Measurements from ENCODE around the gene SPEF2. TPM values are rescaled to one million over a fixed set of nuclear protein-coding genes. Genes with fewer than 3 reads are reported as not detected.

Gene SPEF2
- polyA plus RNA-seq, 6 donors from 2014 or later: 0.61 to 2.1 (median 1.5) TPM; not detected in 1

GRCh38 chr5:35754481-35754880 is 136.8 kb downstream of the SPEF2 start:
- no peak overlapping the region for H3K4me3 Mint-ChIP-seq
- no peak for DNase-seq

DNA sequence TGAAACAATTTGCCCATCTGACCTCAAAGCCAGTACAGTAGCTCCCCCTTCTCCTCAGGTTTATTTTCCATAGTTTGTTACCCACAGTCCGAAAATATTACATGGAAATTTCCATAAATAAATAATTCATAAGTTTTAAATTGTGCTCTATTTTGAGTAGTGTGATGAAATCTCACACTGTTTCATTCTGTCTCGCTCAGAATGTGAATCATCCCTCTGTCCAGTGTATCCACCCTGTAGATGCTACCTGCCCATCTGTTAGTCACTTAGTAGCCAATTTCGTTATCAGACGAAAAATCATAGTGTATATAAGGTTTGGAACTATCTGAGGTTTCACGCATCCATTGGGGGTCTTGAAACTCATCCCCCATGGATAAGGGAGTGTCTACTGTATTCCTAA is 138.3 kb downstream of the SPEF2 start:
- no peak for DNase-seq
- Mint-ChIP-seq H3K4me3 (no peak overlapping the region), H3K27me3 (no peaks in the 10 kb centered on the region), H3K9me3 (no peaks in the 10 kb centered on the region), H3K27ac (no peak overlapping the region), H3K4me1 (no peaks in the 10 kb centered on the region), H3K36me3 (no peaks in the 10 kb centered on the region)
- no peak for ATAC-seq (ENCODE audit: low read depth in 2 of 2)

More at GRCh38 chr5:35754481-35754880, 136.8 kb downstream of the SPEF2 start:
- no peak for ATAC-seq (ENCODE audit: low read depth in 2 of 2)
- H3K36me3 Mint-ChIP-seq: no peaks in the 10 kb centered on the region
- peak overlapping the region in 1 of 6 donors; percentile 16 for H3K27ac Mint-ChIP-seq
- no peaks in the 10 kb centered on the region for H3K27me3 Mint-ChIP-seq
- H3K9me3 Mint-ChIP-seq: peaks cover 0 to 2% (median 0%) of the 10 kb centered on the region in 7 donors
- H3K4me1 Mint-ChIP-seq: no peaks in the 10 kb centered on the region

DNA sequence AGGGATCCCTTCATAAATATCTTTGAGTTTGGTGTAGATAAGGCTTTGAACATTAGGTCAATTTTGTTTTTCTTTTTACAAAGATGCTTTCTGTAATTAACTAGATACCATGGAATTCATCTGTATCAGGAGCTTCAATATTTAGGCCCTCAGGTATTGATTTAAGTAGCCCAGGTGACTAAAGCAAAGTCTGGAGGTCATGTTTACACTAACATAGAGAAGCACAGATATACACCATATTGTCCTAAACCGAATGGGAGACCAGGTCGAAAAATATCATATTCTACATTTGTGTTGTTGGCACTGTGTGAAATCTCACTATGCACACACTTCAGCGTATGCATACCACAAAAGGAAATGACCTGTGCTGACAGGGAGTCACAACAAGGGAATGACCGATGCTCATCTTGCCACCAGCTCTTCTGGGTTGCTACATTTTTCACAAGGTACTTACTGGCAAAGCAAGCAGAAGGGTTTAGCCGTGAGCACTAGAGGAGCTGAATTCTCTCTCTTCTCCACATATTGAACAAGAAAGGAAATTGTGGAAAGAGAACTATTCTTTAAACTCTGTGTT is 140.6 kb downstream of the SPEF2 start:
- no peak overlapping the region for H3K27ac Mint-ChIP-seq

GRCh38 chr5:35761541-35761940 is 143.9 kb downstream of the SPEF2 start:
- Mint-ChIP-seq H3K4me1 (no peaks in the 10 kb centered on the region), H3K27ac (no peak overlapping the region), H3K36me3 (no peaks in the 10 kb centered on the region), H3K9me3 (no peaks in the 10 kb centered on the region), H3K4me3 (no peak overlapping the region), H3K27me3 (no peaks in the 10 kb centered on the region)
- ATAC-seq (ENCODE audit: low read depth in 2 of 2) (no peak), DNase-seq (no peak)

More for the DNA sequence above, 140.6 kb downstream of the SPEF2 start:
- no peak for DNase-seq
- no peaks in the 10 kb centered on the region for H3K36me3 Mint-ChIP-seq
- no peaks in the 10 kb centered on the region for H3K4me1 Mint-ChIP-seq
- no peak overlapping the region for H3K4me3 Mint-ChIP-seq
- no peaks in the 10 kb centered on the region for H3K9me3 Mint-ChIP-seq
- H3K27me3 Mint-ChIP-seq: no peaks in the 10 kb centered on the region
- ATAC-seq (ENCODE audit: low read depth in 2 of 2): no peak

GRCh38 chr5:35762368-35762767 is 144.7 kb downstream of the SPEF2 start:
- no peaks in the 10 kb centered on the region for H3K36me3 Mint-ChIP-seq
- DNase-seq (no peak), ATAC-seq (ENCODE audit: low read depth in 2 of 2) (no peak)
- no peaks in the 10 kb centered on the region for H3K9me3 Mint-ChIP-seq
- H3K4me3 Mint-ChIP-seq: no peak overlapping the region
- no peaks in the 10 kb centered on the region for H3K4me1 Mint-ChIP-seq
- H3K27me3 Mint-ChIP-seq: no peaks in the 10 kb centered on the region
- H3K27ac Mint-ChIP-seq: no peak overlapping the region

DNA sequence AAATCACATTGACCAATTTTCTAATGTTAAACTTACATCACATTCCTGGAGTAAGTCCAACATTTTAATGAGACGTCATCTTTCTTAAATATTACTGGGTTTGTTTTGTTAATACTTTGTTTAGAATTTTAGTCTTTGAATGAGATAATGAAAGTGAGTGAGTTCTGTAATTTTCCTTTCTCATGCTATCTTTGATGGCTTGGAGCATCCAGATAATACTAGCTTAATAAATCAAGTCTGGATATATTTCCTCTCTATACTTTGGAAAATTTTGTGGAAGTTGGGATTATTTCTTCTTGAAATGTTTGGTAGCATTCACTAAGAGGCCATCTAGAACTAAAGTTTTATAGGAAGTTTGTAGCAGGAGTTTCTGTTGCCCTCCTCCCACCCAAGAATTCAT is 148.3 kb downstream of the SPEF2 start:
- DNase-seq (no peak), ATAC-seq (ENCODE audit: low read depth in 2 of 2) (no peak)
- H3K36me3 Mint-ChIP-seq: no peaks in the 10 kb centered on the region
- H3K27ac Mint-ChIP-seq: no peak overlapping the region
- no peak overlapping the region for H3K4me3 Mint-ChIP-seq
- no peaks in the 10 kb centered on the region for H3K4me1 Mint-ChIP-seq
- no peaks in the 10 kb centered on the region for H3K27me3 Mint-ChIP-seq
- no peaks in the 10 kb centered on the region for H3K9me3 Mint-ChIP-seq

DNA sequence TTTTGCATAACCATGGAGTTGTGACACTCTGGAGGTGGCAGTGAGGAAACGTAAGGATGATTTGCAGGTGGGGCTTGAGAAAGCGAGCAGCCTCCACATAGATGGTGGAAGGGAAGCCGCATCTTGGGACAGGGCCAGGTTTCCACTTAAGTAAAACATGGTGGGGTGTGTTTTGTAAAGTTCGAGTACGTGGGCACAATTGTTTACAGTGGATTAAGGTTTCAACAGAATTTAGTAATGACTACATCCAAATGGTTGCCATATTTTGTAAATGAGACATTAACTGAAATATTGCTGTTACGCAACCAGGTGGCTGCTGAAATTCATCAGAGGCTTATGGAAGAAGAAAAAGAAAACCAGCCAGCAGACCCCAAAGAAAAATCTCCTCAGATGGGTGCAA is 153.6 kb downstream of the SPEF2 start:
- ATAC-seq (ENCODE audit: low read depth in 2 of 2) (no peak), DNase-seq (no peak)
- H3K27me3 Mint-ChIP-seq: no peaks in the 10 kb centered on the region
- no peak overlapping the region for H3K4me3 Mint-ChIP-seq
- H3K4me1 Mint-ChIP-seq: no peaks in the 10 kb centered on the region
- no peaks in the 10 kb centered on the region for H3K9me3 Mint-ChIP-seq
- peak overlapping the region in 1 of 6 donors; percentile 22 for H3K27ac Mint-ChIP-seq
- H3K36me3 Mint-ChIP-seq: no peaks in the 10 kb centered on the region

DNA sequence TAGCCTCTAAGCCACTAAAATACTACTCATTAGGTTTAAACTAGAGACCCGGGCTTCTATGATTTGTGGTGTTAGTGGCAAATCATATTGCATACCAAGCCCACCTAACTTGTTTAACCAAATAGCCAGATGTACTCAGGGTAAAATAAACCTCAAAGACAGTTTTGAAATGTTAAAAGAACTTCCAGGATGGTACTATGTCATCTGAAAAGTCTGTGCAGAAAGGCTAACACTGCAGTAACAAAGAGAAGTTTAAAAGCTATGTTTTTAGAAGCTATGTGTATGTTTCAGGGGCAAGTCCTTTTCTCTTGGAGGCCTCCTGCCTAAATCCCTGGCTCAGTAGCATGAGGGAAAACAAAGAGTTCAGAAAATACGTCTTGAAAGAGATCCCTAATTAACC is 154.2 kb downstream of the SPEF2 start:
- Mint-ChIP-seq H3K27ac (no peak overlapping the region), H3K27me3 (no peaks in the 10 kb centered on the region), H3K4me1 (no peaks in the 10 kb centered on the region), H3K9me3 (no peaks in the 10 kb centered on the region), H3K36me3 (no peaks in the 10 kb centered on the region), H3K4me3 (no peak overlapping the region)
- DNase-seq: no peak
- no peak for ATAC-seq (ENCODE audit: low read depth in 2 of 2)

DNA sequence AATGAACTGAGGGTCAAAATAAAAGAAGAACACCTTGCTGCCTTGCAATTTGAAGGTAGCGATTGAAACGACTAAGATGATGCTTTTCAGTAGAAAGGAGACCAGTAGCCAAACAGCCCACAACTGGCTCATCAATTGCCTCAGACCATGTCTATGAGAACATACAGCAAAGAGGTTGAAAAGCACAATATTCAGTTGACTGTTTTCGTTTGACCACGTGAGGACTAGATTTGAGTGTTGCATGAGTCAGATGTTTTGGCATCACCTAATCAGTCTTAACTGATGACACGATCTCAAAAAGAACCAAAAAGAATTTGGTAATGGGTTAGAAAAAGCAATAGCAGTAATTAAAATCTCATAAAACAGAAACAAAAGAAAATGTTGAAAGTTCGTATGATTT is 156.3 kb downstream of the SPEF2 start:
- no peak for ATAC-seq (ENCODE audit: low read depth in 2 of 2)
- Mint-ChIP-seq H3K4me1 (no peaks in the 10 kb centered on the region), H3K27ac (no peak overlapping the region), H3K27me3 (no peaks in the 10 kb centered on the region), H3K4me3 (no peak overlapping the region), H3K9me3 (no peaks in the 10 kb centered on the region), H3K36me3 (no peaks in the 10 kb centered on the region)
- DNase-seq: no peak

DNA sequence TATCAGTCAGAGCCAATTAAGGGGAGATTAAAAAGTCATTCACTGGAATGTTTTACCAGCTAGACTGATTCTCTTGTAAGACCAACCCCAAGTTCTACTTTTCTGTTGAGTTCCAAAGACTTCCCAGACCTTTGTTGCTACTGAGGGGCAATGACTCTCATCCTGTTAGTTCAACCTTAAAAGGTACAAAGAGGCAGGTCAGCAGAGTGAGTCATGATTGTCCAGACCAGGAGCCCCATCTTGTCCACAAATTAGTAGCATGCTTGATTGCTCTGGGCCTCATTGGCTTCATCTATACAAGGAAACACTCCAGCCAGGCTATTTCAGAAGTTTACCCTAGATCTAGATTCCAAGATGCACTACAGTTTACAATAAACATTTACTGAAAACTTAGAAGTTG is 159.1 kb downstream of the SPEF2 start:
- no peaks in the 10 kb centered on the region for H3K36me3 Mint-ChIP-seq
- H3K27me3 Mint-ChIP-seq: no peaks in the 10 kb centered on the region
- ATAC-seq (ENCODE audit: low read depth in 2 of 2): no peak
- peak overlapping the region in 1 of 6 donors; percentile 57 for H3K27ac Mint-ChIP-seq
- DNase-seq: no peak
- H3K9me3 Mint-ChIP-seq: no peaks in the 10 kb centered on the region
- no peak overlapping the region for H3K4me3 Mint-ChIP-seq
- no peaks in the 10 kb centered on the region for H3K4me1 Mint-ChIP-seq

DNA sequence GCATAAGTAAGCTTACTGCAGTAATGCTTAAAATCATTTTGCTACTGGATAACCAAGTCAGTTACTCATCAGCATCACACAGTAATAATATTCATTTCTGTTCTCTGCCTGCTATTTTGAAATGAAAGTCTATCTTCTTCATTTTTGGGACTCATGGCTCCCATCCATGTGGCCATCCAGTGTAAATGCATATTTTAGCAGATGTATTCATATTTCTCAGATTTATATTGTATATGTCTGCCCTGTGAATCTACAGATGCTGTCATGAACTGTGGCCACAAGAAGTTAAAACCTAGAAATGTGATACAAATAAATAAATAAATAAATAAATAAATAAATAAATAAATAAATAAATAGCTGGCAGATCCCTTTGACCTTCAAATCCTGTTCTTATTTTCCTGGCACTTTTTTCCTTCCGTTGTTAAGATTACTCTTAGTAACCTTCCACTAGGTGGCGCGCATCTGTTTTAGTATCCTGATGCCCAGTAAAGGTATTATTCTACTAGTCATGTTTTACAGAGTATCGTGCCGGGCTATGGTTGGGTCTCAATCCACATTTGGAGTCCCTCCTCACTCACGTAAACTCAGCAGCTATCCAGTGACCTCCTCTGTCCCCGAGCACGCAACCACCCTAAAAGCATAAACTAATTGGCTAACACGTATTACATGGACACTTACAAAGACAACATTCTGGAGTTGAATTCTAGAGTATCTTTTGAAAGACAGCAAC is 159.9 kb downstream of the SPEF2 start:
- Mint-ChIP-seq H3K27ac (no peak overlapping the region), H3K27me3 (no peaks in the 10 kb centered on the region), H3K4me3 (no peak overlapping the region), H3K36me3 (no peaks in the 10 kb centered on the region), H3K4me1 (no peaks in the 10 kb centered on the region), H3K9me3 (no peaks in the 10 kb centered on the region)
- DNase-seq: peak; percentile 24
- ATAC-seq (ENCODE audit: low read depth in 2 of 2): no peak

GRCh38 chr5:35778259-35778769 is 160.7 kb downstream of the SPEF2 start:
- no peaks in the 10 kb centered on the region for H3K27me3 Mint-ChIP-seq
- no peaks in the 10 kb centered on the region for H3K36me3 Mint-ChIP-seq
- DNase-seq: no peak
- H3K4me3 Mint-ChIP-seq: no peak overlapping the region
- ATAC-seq (ENCODE audit: low read depth in 2 of 2): no peak
- no peak overlapping the region for H3K27ac Mint-ChIP-seq
- H3K4me1 Mint-ChIP-seq: no peaks in the 10 kb centered on the region
- H3K9me3 Mint-ChIP-seq: no peaks in the 10 kb centered on the region

DNA sequence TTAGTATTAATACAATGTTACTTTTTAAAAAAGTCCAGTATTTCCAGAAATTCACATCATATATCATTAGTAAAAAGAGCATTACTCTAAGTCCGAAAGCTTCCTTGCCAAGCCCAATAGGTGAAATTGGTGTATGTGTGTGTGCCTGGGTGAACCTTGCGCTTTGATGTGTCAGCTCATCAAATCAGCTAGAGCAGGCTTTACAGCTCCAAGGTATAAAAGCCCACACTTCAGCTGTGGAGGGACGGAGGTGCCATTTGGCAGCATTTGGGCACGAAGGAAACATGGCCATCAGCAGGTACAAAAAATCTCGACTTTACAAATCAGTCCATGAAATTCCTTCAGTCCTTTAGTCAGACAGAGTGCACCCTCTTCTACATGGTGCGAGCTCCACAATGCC is 162.6 kb downstream of the SPEF2 start:
- DNase-seq (no peak), ATAC-seq (ENCODE audit: low read depth in 2 of 2) (no peak)
- Mint-ChIP-seq H3K4me1 (no peaks in the 10 kb centered on the region), H3K4me3 (no peak overlapping the region), H3K9me3 (no peaks in the 10 kb centered on the region), H3K27me3 (no peaks in the 10 kb centered on the region), H3K27ac (peak overlapping the region in 1 of 6 donors; percentile 70), H3K36me3 (no peaks in the 10 kb centered on the region)

DNA sequence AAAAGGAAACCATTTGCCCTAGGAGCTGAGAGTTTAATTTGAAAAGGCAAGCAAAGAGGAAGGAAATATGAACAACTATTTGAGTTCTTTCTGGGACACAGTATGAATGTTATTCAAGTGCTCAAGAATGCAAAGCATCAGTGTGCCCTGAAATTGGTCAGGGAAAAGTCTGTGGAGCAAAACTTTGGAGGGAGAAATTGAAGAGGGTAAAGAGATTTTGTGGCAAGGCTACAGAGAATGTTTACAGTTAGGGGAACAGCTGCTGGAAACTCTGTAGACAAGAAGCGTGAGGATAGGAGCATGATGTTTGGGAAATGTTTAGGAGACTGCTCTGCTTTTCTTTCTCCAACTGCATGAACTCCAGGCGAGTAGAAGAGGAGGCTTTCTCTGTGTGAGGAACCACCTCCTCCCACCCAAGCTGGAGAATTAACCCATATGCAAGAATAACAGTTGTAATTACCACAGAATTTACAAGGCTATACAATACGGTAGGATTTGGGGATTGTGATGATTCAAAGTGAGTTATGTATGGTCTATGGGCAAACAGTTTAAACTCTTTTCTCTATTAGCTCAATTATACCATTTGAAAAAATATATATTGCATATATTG is 163.6 kb downstream of the SPEF2 start:
- H3K27ac Mint-ChIP-seq: peak overlapping the region in 2 of 6 donors; percentile 4 to 55
- no peaks in the 10 kb centered on the region for H3K9me3 Mint-ChIP-seq
- H3K4me1 Mint-ChIP-seq: no peaks in the 10 kb centered on the region
- DNase-seq (no peak), ATAC-seq (ENCODE audit: low read depth in 2 of 2) (no peak)
- no peaks in the 10 kb centered on the region for H3K36me3 Mint-ChIP-seq
- no peaks in the 10 kb centered on the region for H3K27me3 Mint-ChIP-seq
- no peak overlapping the region for H3K4me3 Mint-ChIP-seq
